OCI-LY1 (cell line): ENCODE measurements around the gene FREY1.

ENCODE experiments used
- H2AFZ ChIP-seq: fragments of 200-600 bp; sonication (generic), shearing (Covaris generic); 2 replicates; pipeline ENCODE4 v1.6.0; 2014; ENCODE audit warnings: antibody characterized with exemption, mild to moderate bottlenecking, low read length
- H3F3A ChIP-seq: fragments of 200-600 bp; sonication (generic), shearing (Covaris generic); 2 replicates; pipeline ENCODE4 v1.6.0; 2014; ENCODE audit warnings: mild to moderate bottlenecking, antibody characterized with exemption, low read length, moderate library complexity; ENCODE audit not compliant: insufficient read depth
- H3K27ac ChIP-seq: fragments of 200-600 bp; sonication (generic); 2 replicates; pipeline ENCODE4 v1.5.1; 2014; ENCODE audit warnings: low read length, mixed run types, mild to moderate bottlenecking, low read depth; ENCODE audit not compliant: poor library complexity, severe bottlenecking
- H3K27me3 ChIP-seq: fragments of 200-600 bp; sonication (generic); 2 replicates; pipeline ENCODE4 v1.6.0; 2014; ENCODE audit warnings: antibody characterized with exemption, mild to moderate bottlenecking, low read length, moderate library complexity; ENCODE audit not compliant: insufficient read depth
- H3K36me3 ChIP-seq: fragments of 200-600 bp; sonication (generic); 2 replicates; pipeline ENCODE4 v1.6.1; 2014; ENCODE audit warnings: mild to moderate bottlenecking, antibody characterized with exemption, low read length, moderate library complexity, mixed read lengths; ENCODE audit not compliant: insufficient read depth
- H3K4me1 ChIP-seq: fragments of 200-600 bp; sonication (generic); 2 replicates; pipeline ENCODE4 v1.5.1; 2014; ENCODE audit warnings: mild to moderate bottlenecking, low read length, moderate library complexity; ENCODE audit not compliant: insufficient read depth, severe bottlenecking
- H3K4me2 ChIP-seq: fragments of 200-600 bp; sonication (generic), shearing (Covaris generic); 2 replicates; pipeline ENCODE4 v1.6.1; 2014; ENCODE audit warnings: low read length
- H3K4me3 ChIP-seq: fragments of 200-600 bp; sonication (generic); 2 replicates; pipeline ENCODE4 v1.5.1; 2014; ENCODE audit warnings: low read length, low read depth, mild to moderate bottlenecking, mixed read lengths; ENCODE audit not compliant: poor library complexity, severe bottlenecking
- H3K79me2 ChIP-seq: fragments of 200-600 bp; shearing (Covaris generic); 2 replicates; pipeline ENCODE4 v1.6.1; 2016; ENCODE audit warnings: mixed run types, low read length, mixed read lengths; ENCODE audit not compliant: insufficient read depth
- H3K9ac ChIP-seq: fragments of 200-600 bp; sonication (generic), shearing (Covaris generic); 2 replicates; pipeline ENCODE4 v1.6.1; 2014; ENCODE audit warnings: mild to moderate bottlenecking, low read length, mixed read lengths
- H3K9me2 ChIP-seq: fragments of 200-600 bp; sonication (generic), shearing (Covaris generic); 2 replicates; pipeline ENCODE4 v1.6.1; 2014; ENCODE audit warnings: low read depth, mild to moderate bottlenecking, low read length, mixed read lengths
- H3K9me3 ChIP-seq: fragments of 200-600 bp; shearing (Covaris generic); 2 replicates; pipeline ENCODE4 v1.6.1; 2014; ENCODE audit warnings: low read length, mixed read lengths
- H4K20me1 ChIP-seq: fragments of 200-600 bp; sonication (generic), shearing (Covaris generic); 2 replicates; pipeline ENCODE4 v1.6.0; 2016; ENCODE audit warnings: mild to moderate bottlenecking, low read length; ENCODE audit not compliant: insufficient read depth
- CTCF ChIP-seq: fragments of 200-600 bp; sonication (generic), shearing (Covaris generic); IDR thresholded peaks from 2 replicates; pipeline ENCODE4 v1.5.1; 2017; ENCODE audit warnings: mild to moderate bottlenecking, antibody characterized with exemption, low read length, moderate library complexity, mixed read lengths
- EZH2 ChIP-seq: fragments of 200-600 bp; sonication (generic), shearing (Covaris generic); IDR thresholded peaks from 2 replicates; pipeline ENCODE4 v1.8.0; 2017; ENCODE audit warnings: borderline replicate concordance, mixed run types, mild to moderate bottlenecking, antibody characterized with exemption, low read length, moderate library complexity, mixed read lengths

The FREY1 gene

GRCh38 chr11:45927332-45927683 is 20.2 kb upstream of the FREY1 start:
- H3K4me3 ChIP-seq: no peak overlapping the region
- no peak overlapping the region for H3K9ac ChIP-seq
- H3K27me3 ChIP-seq: no peaks in the 10 kb centered on the region; the same call in 1 of the 2 replicates
- H3K79me2 ChIP-seq: no peaks in the 10 kb centered on the region
- H3K27ac ChIP-seq: no peak overlapping the region
- no peak overlapping the region for H2AFZ ChIP-seq
- H3K36me3 ChIP-seq: peaks cover 6% of the 10 kb centered on the region
- no peaks in the 10 kb centered on the region for H3F3A ChIP-seq
- H3K4me2 ChIP-seq: no peak overlapping the region
- no peaks in the 10 kb centered on the region for H3K9me2 ChIP-seq
- H3K9me3 ChIP-seq: no peaks in the 10 kb centered on the region
- H4K20me1 ChIP-seq: no peaks in the 10 kb centered on the region
- H3K4me1 ChIP-seq: peaks cover 46% of the 10 kb centered on the region
- TF ChIP-seq EZH2 (no peak), CTCF (no peak)

DNA sequence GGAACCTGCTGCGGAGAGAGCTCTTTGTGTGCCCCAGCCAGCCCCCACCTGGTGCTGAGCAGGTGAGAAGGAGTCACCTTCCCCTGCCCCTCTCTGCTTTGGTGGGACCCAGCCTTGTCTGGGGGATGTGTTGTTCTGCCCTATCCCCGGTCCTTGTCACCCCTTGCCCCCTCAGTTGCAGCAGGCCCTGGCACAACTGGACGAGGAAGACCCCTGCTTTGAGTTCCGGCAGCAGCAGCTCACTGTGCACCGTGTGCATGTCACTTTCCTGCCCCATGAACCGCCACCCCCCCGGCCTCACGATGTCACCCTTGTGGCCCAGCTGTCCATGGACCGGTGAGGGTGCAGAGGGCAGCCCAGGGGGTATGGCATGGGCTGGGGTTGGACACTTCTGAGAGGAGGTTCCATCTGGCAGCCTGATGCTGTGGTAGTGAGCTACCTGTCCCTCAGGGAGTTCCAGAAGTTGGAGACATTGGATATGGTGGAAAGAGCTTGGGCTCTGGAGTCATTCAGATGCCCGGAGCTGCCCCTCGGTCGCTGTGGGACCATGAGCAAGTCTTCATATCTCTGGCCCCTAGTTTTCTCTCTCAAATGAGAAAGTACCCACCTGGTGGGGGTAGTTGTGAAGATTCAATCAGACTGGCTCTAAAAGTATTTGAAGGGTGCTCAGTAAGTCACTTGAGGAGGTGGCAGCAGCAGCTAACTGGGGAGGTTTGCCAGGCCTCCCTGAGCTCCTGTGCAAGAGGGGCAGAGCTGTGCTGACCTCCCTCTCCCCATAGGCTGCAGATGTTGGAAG is 19.7 kb upstream of the FREY1 start:
- H3K4me1 ChIP-seq: peaks cover 46% of the 10 kb centered on the region
- H3K27ac ChIP-seq: no peak overlapping the region
- no peak overlapping the region for H3K4me3 ChIP-seq
- H3K79me2 ChIP-seq: no peaks in the 10 kb centered on the region
- no peak overlapping the region for H2AFZ ChIP-seq
- H3K4me2 ChIP-seq: no peak overlapping the region
- H3K9me2 ChIP-seq: no peaks in the 10 kb centered on the region
- no peaks in the 10 kb centered on the region for H3K9me3 ChIP-seq
- H4K20me1 ChIP-seq: no peaks in the 10 kb centered on the region
- H3K9ac ChIP-seq: no peak overlapping the region
- H3K27me3 ChIP-seq: no peaks in the 10 kb centered on the region; the same call in 1 of the 2 replicates
- H3K36me3 ChIP-seq: peaks cover 2% of the 10 kb centered on the region; the same call in 1 of the 2 replicates
- H3F3A ChIP-seq: no peaks in the 10 kb centered on the region
- TF ChIP-seq EZH2 (no peak), CTCF (no peak)

DNA sequence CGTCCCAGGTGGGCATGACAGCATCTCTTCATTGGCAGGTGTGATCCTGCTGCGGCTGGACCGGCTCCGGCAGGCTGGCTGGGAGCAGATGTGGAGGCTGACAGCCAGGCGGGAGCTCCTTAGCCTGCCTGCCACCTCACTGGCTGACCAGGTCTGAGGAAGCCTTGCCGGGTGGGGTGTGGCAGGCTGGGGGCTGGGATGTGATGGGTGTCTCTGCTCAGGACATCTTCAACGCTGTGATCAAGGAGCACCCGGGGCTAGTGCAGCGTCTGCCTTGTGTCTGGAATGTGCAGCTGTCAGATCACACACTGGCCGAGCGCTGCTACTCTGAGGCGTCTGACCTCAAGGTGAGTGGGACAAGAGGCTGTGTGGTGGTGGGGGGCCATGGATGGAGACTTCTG is 18.9 kb upstream of the FREY1 start:
- TF ChIP-seq CTCF (no peak), EZH2 (no peak)
- no peaks in the 10 kb centered on the region for H3K79me2 ChIP-seq
- no peak overlapping the region for H2AFZ ChIP-seq
- H3K4me1 ChIP-seq: peaks cover 41% of the 10 kb centered on the region
- H3K9ac ChIP-seq: no peak overlapping the region
- no peaks in the 10 kb centered on the region for H3K9me3 ChIP-seq
- H3K4me2 ChIP-seq: no peak overlapping the region
- no peaks in the 10 kb centered on the region for H3K9me2 ChIP-seq
- no peak overlapping the region for H3K27ac ChIP-seq
- no peaks in the 10 kb centered on the region for H3F3A ChIP-seq
- H4K20me1 ChIP-seq: no peaks in the 10 kb centered on the region
- H3K4me3 ChIP-seq: no peak overlapping the region
- no peaks in the 10 kb centered on the region for H3K36me3 ChIP-seq
- H3K27me3 ChIP-seq: no peaks in the 10 kb centered on the region; the same call in 1 of the 2 replicates
